Fibroblast of skin of left biceps (primary cell): Measurements from ENCODE around the gene JAML.
A peak's percentile ranks its signal among the peaks of the same experiment; 100 is the strongest.
"Not testable (repeated sequence)": the region's sequence is repeated elsewhere in the genome, so short reads cannot be mapped to it uniquely, and the experiment has no call there.

ENCODE experiments used
- DNase-seq, 2 experiments: peaks; one replicate each; pipeline ENCODE4 v3.0.0-alpha.2; 2013; ENCODE audit warnings: low read depth in 2 of 2

Gene JAML

GRCh38 chr11:118193910-118194566 lies 30.8 kb downstream of the JAML start:
- no peak for DNase-seq

- DNase-seq, result not testable (repeated sequence)
Observed at GRCh38 chr11:118192817-118193216, 32.0 kb downstream of the JAML start.

GRCh38 chr11:118190942-118191506 lies 33.8 kb downstream of the JAML start:
- DNase-seq, result not testable (repeated sequence)

- DNase-seq, result no peak
Observed at GRCh38 chr11:118186346-118187107, 38.3 kb downstream of the JAML start.

GRCh38 chr11:118184784-118185579 lies 39.8 kb downstream of the JAML start:
- DNase-seq, result no peak

- DNase-seq, result not testable (repeated sequence)
Observed at GRCh38 chr11:118183691-118184090, 41.1 kb downstream of the JAML start.

GRCh38 chr11:118180300-118180703 lies 44.5 kb downstream of the JAML start:
- DNase-seq, result peak in 1 of 2 experiments; percentile 24

GRCh38 chr11:118176778-118177134 lies 48.1 kb downstream of the JAML start:
- DNase-seq, result no peak

- no peak for DNase-seq
Observed at GRCh38 chr11:118175993-118176777, 48.6 kb downstream of the JAML start, which contains the start of gene SCN2B. Gene SCN2B (minus strand): TSS chr11:118176639. CDS start chr11:118176431, 208 bp downstream.

GRCh38 chr11:118175031-118175992 lies 49.5 kb downstream of the JAML start:
- DNase-seq, result no peak

- DNase-seq, result no peak
Observed at GRCh38 chr11:118174006-118174567, 50.7 kb downstream of the JAML start.

GRCh38 chr11:118172356-118172755 lies 52.5 kb downstream of the JAML start:
- no peak for DNase-seq

- DNase-seq, result no peak
Observed at GRCh38 chr11:118171269-118172062, 53.3 kb downstream of the JAML start.

GRCh38 chr11:118170882-118171268 lies 53.9 kb downstream of the JAML start:
- DNase-seq, result no peak

GRCh38 chr11:118170231-118170630 lies 54.6 kb downstream of the JAML start:
- no peak for DNase-seq

GRCh38 chr11:118169300-118170140 lies 55.3 kb downstream of the JAML start:
- no peak for DNase-seq

GRCh38 chr11:118168751-118169150 lies 56.1 kb downstream of the JAML start:
- DNase-seq, result no peak

GRCh38 chr11:118168316-118168715 lies 56.5 kb downstream of the JAML start:
- DNase-seq, result no peak
